Stimulated activated naive B cell treated with anti-CD40 and anti-IgM and Interleukin-4, amounts not matched to agents 10 μg/mL and 1 μg/mL and 100 μg/mL, for 72 hours (primary cell): ENCODE data around the gene XAGE1A.
"Not testable (repeated sequence)": the region's sequence is repeated elsewhere in the genome, so short reads cannot be mapped to it uniquely, and the experiment has no call there.

Source experiments
- ATAC-seq, 2 donors: fragments of 150-1000 bp; cut with Tn5 transposase; replicated peaks; 2 replicates each; pipeline ENCODE4 v1.10.0; 2021; ENCODE audit warnings: moderate library complexity in 1 of 2
- DNase-seq: peaks from one replicate; pipeline ENCODE4 v3.0.0; 2021
- H3K27ac Mint-ChIP-seq: one replicate; pipeline ENCODE4 v1.8.0; 2022; ENCODE audit warnings: mild to moderate bottlenecking, mixed read lengths
- H3K27me3 Mint-ChIP-seq, 2 donors: one replicate each; pipeline ENCODE4 v1.8.0; 2022; ENCODE audit warnings: mixed read lengths in 2 of 2
- H3K36me3 Mint-ChIP-seq, 2 donors: one replicate each; pipeline ENCODE4 v1.8.0; 2022; ENCODE audit warnings: mixed read lengths in 2 of 2, mild to moderate bottlenecking in 1 of 2
- H3K4me1 Mint-ChIP-seq, 2 donors: one replicate each; pipeline ENCODE4 v1.8.0; 2022; ENCODE audit warnings: mixed read lengths in 2 of 2, mild to moderate bottlenecking in 1 of 2
- H3K4me3 Mint-ChIP-seq, 2 donors: one replicate each; pipeline ENCODE4 v1.8.0; 2022; ENCODE audit warnings: mild to moderate bottlenecking in 2 of 2, mixed read lengths in 2 of 2, moderate library complexity in 1 of 2
- H3K9me3 Mint-ChIP-seq, 2 donors: one replicate each; pipeline ENCODE4 v1.8.0; 2022; ENCODE audit warnings: mixed read lengths in 2 of 2, mild to moderate bottlenecking in 1 of 2

XAGE1A gene

DNA sequence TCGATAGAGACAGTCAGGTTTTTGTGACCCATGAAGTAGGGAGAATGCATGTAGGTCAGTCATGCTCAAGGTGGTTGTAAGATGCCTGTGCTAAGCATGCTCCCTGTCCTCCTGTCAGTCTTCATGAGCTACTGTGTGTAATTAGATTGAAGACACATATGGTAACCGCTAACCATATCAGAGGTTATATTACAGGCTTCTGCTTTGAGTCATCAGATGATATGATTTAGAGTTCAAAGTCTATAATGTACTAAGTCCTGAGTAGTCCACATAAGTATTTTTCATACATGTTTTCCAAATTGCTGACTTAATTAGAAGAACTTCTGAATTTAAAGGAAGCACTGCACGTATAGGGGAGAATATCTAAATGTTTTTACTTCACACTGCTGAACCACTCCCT is 53.2 kb downstream of the XAGE1A start:
- not testable (repeated sequence) for H3K4me1 Mint-ChIP-seq, H3K36me3 Mint-ChIP-seq

More for the DNA sequence above, 53.2 kb downstream of the XAGE1A start:
- not testable (repeated sequence) for ATAC-seq, H3K27ac Mint-ChIP-seq, DNase-seq, H3K4me3 Mint-ChIP-seq, H3K9me3 Mint-ChIP-seq
- H3K27me3 Mint-ChIP-seq = peaks cover 0 to 11% of the 10 kb centered on the region in 2 donors
